B cell (primary cell): ENCODE results near the gene TUBGCP2.

ENCODE experiments used
- CTCF ChIP-seq: fragments of 200-600 bp; IDR thresholded peaks from one replicate; pipeline ENCODE4 v1.8.0; 2022; ENCODE audit warnings: antibody characterized with exemption, mild to moderate bottlenecking
- EZH2 ChIP-seq: IDR thresholded peaks from 2 replicates; pipeline ENCODE4 v1.6.1; 2012; ENCODE audit warnings: borderline replicate concordance, low read depth, mild to moderate bottlenecking, moderate library complexity, low read length; ENCODE audit not compliant: insufficient read depth, poor library complexity, severe bottlenecking

- TF ChIP-seq CTCF (no peak), EZH2 (no peak)
Measured at GRCh38 chr10:133277993-133278576, 30.6 kb downstream of the TUBGCP2 start.
